HCT116 (cell line): Measurements from ENCODE around the gene APLF.

Source experiments
- CTCF ChIP-seq, 3 experiments: fragments of 200-600 bp in 1 of 3; sonication (generic) in 1 of 3; IDR thresholded peaks in 2 of 3; conservative IDR thresholded peaks in 1 of 3; 2 replicates each; pipeline ENCODE4 v1.5.1; 2012 to 2017; ENCODE audit warnings: low read depth in 2 of 3, low read length in 2 of 3, antibody characterized with exemption in 1 of 3, borderline replicate concordance in 1 of 3, control low read depth in 1 of 3, mild to moderate bottlenecking in 1 of 3, mixed read lengths in 1 of 3, mixed run types in 1 of 3, moderate library complexity in 1 of 3; ENCODE audit not compliant: insufficient read depth in 1 of 3
- POLR2A ChIP-seq: IDR thresholded peaks from 2 replicates; pipeline ENCODE4 v1.7.0; 2011; ENCODE audit warnings: borderline replicate concordance; ENCODE audit not compliant: insufficient read depth, insufficient read length; ENCODE audit errors: extremely low read depth

GRCh38 chr2:68607837-68608236, 140.5 kb downstream of the APLF start:
- TF ChIP-seq CTCF (IDR thresholded peaks at IDR 0.05 in 2 of 3, conservative IDR thresholded peaks at IDR 0.05 in 1 of 3; ENCODE audit: borderline replicate concordance in 1 of 3, insufficient read depth in 1 of 3, low read depth in 2 of 3, low read length in 2 of 3) (no peak), POLR2A (no peak)
